ENCODE measurements around the gene HIC1. TPM values are rescaled to one million over a fixed set of nuclear protein-coding genes. Genes with fewer than 3 reads are reported as not detected.

The HIC1 gene
- total RNA-seq, 2 donors from 2014 or later = 15.5 to 18.0 TPM

DNA sequence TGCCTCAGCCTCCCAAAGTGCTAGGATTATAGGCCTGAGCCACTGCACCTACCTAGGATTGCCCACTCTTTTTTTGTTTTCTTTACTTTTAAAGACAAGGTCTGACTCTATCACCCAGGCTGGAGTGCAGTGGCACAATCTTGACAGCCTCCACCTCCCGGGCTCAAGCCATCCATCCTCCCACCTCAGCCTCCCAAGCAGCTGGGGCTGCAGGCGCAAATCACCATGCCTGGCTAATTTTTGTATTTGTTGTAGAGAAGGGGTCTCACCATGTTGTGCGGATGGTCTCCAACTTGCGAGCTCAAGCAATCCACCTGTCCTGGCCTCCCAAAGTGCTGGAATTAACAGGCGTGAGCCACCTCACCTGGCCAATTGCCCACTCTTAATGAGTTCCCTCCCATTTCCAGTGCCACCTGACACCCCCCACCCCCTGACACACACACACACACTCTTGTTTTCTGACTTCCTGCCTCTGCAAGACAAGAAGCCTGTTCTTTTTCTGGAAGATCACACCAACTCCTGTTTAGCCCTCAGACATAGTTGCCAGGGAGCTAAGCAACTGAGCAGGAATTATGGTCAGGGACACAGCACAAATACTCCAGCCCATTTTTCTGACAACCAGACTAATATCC is 10.5 kb upstream of the HIC1 start:
- H3K27ac ChIP-seq = peak overlapping the region in 1 of 2 donors; percentile 0
- H3K4me1 ChIP-seq = peaks cover 0 to 42% of the 10 kb centered on the region in 2 donors
- DNase-seq (ENCODE audit: low spot score) = no peak
- peaks cover 17% of the 10 kb centered on the region for H3K36me3 ChIP-seq
- no peaks in the 10 kb centered on the region for H3K9me3 ChIP-seq
- H3K4me3 ChIP-seq = no peak overlapping the region
- TF ChIP-seq, protein P1, sequence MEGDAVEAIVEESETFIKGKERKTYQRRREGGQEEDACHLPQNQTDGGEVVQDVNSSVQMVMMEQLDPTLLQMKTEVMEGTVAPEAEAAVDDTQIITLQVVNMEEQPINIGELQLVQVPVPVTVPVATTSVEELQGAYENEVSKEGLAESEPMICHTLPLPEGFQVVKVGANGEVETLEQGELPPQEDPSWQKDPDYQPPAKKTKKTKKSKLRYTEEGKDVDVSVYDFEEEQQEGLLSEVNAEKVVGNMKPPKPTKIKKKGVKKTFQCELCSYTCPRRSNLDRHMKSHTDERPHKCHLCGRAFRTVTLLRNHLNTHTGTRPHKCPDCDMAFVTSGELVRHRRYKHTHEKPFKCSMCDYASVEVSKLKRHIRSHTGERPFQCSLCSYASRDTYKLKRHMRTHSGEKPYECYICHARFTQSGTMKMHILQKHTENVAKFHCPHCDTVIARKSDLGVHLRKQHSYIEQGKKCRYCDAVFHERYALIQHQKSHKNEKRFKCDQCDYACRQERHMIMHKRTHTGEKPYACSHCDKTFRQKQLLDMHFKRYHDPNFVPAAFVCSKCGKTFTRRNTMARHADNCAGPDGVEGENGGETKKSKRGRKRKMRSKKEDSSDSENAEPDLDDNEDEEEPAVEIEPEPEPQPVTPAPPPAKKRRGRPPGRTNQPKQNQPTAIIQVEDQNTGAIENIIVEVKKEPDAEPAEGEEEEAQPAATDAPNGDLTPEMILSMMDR (IDR thresholded peaks at IDR 0.05) = no peak
- H3K27me3 ChIP-seq = no peaks in the 10 kb centered on the region

DNA sequence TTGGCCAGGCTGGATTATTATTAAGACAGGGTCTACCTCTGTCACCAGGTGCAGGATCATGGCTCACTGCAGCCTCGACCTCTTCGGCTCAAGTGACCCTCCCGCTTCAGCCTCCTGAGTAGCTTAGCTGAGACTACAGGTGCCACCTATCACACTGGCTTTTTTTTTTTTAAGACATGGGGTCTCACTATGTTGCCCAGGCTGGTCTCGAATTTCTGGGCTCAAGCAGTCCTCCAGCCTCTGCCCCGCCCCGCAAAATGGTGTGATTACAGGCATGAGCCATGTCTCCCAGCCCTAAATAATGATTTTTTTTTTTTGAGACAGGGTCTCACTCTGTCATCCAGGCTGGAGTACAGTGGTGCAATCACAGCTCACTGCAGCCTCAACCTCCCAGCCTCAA is 7.3 kb upstream of the HIC1 start:
- H3K4me1 ChIP-seq = peaks cover 0 to 46% of the 10 kb centered on the region in 2 donors
- no peak for DNase-seq (ENCODE audit: low spot score)
- no peaks in the 10 kb centered on the region for H3K27me3 ChIP-seq
- H3K27ac ChIP-seq = no peak overlapping the region
- peaks cover 17% of the 10 kb centered on the region for H3K36me3 ChIP-seq
- TF ChIP-seq, protein P1 (IDR thresholded peaks at IDR 0.05) = no peak
- no peak overlapping the region for H3K4me3 ChIP-seq
- H3K9me3 ChIP-seq = no peaks in the 10 kb centered on the region

DNA sequence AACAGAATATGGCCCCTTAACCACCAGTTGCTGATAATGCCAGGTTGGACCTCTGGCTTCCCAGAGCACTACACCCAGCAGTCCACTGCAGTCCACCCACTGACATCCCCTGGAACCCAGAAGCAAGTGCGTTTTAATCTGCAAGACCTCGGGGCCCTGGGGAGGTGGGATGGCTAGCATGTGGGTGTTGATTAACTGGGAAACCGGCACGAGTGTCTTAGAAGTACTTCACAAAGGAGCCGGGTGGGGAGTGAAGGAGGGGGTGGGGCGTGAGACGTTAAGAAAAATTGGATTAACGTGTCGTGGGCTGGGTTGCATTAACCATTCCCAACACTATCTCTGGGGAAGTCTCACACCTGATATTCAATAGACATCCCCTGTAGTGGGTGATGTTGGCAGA is 6.1 kb upstream of the HIC1 start:
- no peaks in the 10 kb centered on the region for H3K9me3 ChIP-seq
- H3K4me3 ChIP-seq = no peak overlapping the region
- no peaks in the 10 kb centered on the region for H3K27me3 ChIP-seq
- peaks cover 6% of the 10 kb centered on the region for H3K36me3 ChIP-seq
- no peak overlapping the region for H3K27ac ChIP-seq
- DNase-seq (ENCODE audit: low spot score) = no peak
- H3K4me1 ChIP-seq = peaks cover 0 to 42% of the 10 kb centered on the region in 2 donors
- TF ChIP-seq, protein P1 (IDR thresholded peaks at IDR 0.05) = no peak

DNA sequence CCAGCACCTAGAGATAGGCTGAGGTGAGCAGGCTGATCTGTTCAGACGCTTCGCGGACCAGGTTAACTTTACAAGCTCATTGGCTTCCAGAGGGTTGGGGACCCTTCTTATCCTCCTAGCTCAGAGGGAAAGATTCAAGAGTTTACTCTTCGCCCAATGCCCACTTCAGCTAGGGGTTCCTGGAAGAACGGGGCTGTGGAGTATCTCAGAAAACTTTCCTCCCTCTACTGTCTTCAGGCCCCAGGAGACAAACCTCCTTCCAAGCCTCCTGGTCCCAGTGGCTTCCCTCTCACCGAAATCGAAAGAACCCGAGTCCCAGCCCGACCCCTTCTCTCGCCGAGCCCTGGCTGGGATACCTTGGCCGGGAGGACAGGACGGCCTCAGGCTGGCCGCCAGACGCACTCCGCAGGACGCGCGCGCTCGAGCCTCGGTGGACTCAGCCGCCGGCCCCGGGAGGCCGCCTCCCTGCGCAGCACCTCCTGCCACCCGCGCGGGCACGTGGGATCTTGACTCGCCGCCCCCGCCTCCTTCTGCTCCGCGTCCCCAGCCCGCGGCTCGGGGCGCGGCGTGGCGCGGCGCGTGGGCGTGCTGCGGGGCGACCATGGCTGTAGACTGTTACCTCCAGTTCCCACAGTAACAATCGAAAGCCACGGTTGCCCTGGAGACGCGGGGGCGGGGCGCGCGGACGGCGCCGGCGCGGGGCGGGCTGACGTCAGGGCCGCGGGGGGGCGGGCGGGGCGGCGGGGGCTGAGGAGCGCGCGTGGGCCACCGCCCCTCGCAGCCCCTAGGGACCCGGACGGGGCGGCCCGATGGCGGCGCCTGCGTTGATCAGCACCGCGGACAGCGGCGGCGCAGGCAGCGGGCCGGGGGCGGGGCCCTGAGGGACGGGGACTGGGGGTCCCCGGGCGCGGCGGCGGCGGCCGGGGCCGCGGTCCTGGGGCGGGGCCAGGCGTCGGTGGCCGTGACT is 5.3 kb upstream of the HIC1 start:
- Histone ChIP-seq H3K9me3 (no peaks in the 10 kb centered on the region), H3K27ac (peak overlapping the region; percentile 38 to 62), H3K36me3 (no peaks in the 10 kb centered on the region), H3K4me1 (peaks cover 0 to 43% of the 10 kb centered on the region in 2 donors), H3K4me3 (peak overlapping the region; percentile 62 to 78), H3K27me3 (no peaks in the 10 kb centered on the region)
- DNase-seq (ENCODE audit: low spot score) = peak; percentile 89
- TF ChIP-seq, protein P1 (IDR thresholded peaks at IDR 0.05) = no peak

DNA sequence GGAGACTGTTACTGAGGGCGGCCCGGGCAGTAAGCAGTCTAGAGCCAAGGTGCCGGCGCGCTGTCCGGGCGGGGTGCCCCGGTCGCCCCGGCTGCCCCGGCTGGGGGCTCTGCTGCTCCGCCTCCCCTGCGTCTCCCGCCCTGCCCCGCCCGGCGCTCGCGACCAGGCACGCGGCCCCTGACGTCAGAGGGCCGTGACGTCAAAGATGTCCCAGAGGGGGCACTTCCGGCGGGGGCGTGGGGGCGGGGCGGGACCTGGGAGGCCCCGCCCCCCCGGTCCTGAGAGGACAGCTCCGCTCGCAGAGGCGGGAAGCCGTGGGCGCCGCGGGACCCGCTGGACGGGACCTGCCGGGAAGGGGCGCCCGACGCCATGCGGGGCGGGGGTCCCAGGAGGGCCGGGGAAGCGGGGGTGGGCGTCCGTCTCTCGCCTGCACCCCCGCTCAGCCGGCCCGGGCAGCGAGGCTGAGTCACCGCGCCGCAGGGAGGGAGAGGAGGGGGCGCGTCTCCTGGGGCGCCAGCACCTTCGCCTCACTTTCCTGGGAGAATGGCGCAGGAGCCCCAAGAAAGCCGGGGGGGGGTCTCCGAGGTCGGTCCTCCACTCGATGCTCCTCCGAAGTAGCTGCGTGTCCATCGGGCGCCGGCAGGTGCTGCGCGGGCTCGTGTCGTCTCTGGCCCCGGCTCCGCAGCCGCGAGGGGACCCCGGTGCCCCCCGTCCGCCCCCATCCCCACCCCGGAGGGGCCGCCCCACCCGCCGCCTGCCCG is 4.4 kb upstream of the HIC1 start:
- TF ChIP-seq, protein P1 (IDR thresholded peaks at IDR 0.05) = no peak
- peaks cover 0 to 4% of the 10 kb centered on the region in 2 donors for H3K27me3 ChIP-seq
- H3K36me3 ChIP-seq = no peaks in the 10 kb centered on the region
- no peak for DNase-seq (ENCODE audit: low spot score)
- H3K27ac ChIP-seq = peak overlapping the region in 1 of 2 donors; percentile 35
- no peaks in the 10 kb centered on the region for H3K9me3 ChIP-seq
- H3K4me1 ChIP-seq = peaks cover 0 to 51% of the 10 kb centered on the region in 2 donors
- peak overlapping the region; percentile 48 to 78 for H3K4me3 ChIP-seq
